Measurements from ENCODE around the gene ECSCR. TPM values are rescaled to one million over a fixed set of nuclear protein-coding genes. Genes with fewer than 3 reads are reported as not detected.

The ECSCR gene
- total RNA-seq, 1 donor: not detected

- no peak for DNase-seq (ENCODE audit: low read depth)
- TF ChIP-seq CTCF (IDR thresholded peaks at IDR 0.05; ENCODE audit: insufficient read depth, low read depth, low read length): no peak
- no peak overlapping the region for H3K4me3 ChIP-seq (ENCODE audit: low read depth, low read length)
Measured at GRCh38 chr5:139468421-139468931, 5.9 kb upstream of the ECSCR start.

GRCh38 chr5:139461698-139462097, 845 bp downstream of the ECSCR start:
- no peak for TF ChIP-seq CTCF (IDR thresholded peaks at IDR 0.05; ENCODE audit: insufficient read depth, low read depth, low read length)
- no peak overlapping the region for H3K4me3 ChIP-seq (ENCODE audit: low read depth, low read length)
- DNase-seq (ENCODE audit: low read depth): no peak

GRCh38 chr5:139461176-139461575, 1.4 kb downstream of the ECSCR start:
- DNase-seq (ENCODE audit: low read depth): no peak
- H3K4me3 ChIP-seq (ENCODE audit: low read depth, low read length): no peak overlapping the region
- no peak for TF ChIP-seq CTCF (IDR thresholded peaks at IDR 0.05; ENCODE audit: insufficient read depth, low read depth, low read length)

- no peak overlapping the region for H3K4me3 ChIP-seq (ENCODE audit: low read depth, low read length)
- no peak for TF ChIP-seq CTCF (IDR thresholded peaks at IDR 0.05; ENCODE audit: insufficient read depth, low read depth, low read length)
- DNase-seq (ENCODE audit: low read depth): no peak
Measured at GRCh38 chr5:139460455-139460854, 2.1 kb downstream of the ECSCR start.

- TF ChIP-seq CTCF (IDR thresholded peaks at IDR 0.05; ENCODE audit: insufficient read depth, low read depth, low read length): no peak
- H3K4me3 ChIP-seq (ENCODE audit: low read depth, low read length): no peak overlapping the region
- no peak for DNase-seq (ENCODE audit: low read depth)
Measured at GRCh38 chr5:139459451-139459934, 3.0 kb downstream of the ECSCR start.

GRCh38 chr5:139458580-139459407, 3.7 kb downstream of the ECSCR start:
- no peak overlapping the region for H3K4me3 ChIP-seq (ENCODE audit: low read depth, low read length)
- DNase-seq (ENCODE audit: low read depth): no peak
- TF ChIP-seq CTCF (IDR thresholded peaks at IDR 0.05; ENCODE audit: insufficient read depth, low read depth, low read length): no peak

Data from fibroblast of villous mesenchyme (primary cell).